ENCODE data around the gene BRPF3. TPM values are rescaled to one million over a fixed set of nuclear protein-coding genes. Genes with fewer than 3 reads are reported as not detected.

Gene BRPF3
- total and polyA plus RNA-seq, 9 of the 15 experiments (the other 6 are each of a cell fraction or from before 2014, with no cell fraction given), result 2.2 to 19.3 (median 8.0) TPM

- no peak for TF ChIP-seq ZBTB40 (IDR thresholded peaks at IDR 0.05)
- TF ChIP-seq ZBTB40 (CRISPR knock-in tag; IDR thresholded peaks at IDR 0.05), result no peak
- TF ChIP-seq THAP7 (CRISPR knock-in tag; IDR thresholded peaks at IDR 0.05), result no peak
- no peak for TF ChIP-seq ESRRB (CRISPR knock-in tag; IDR thresholded peaks at IDR 0.05; ENCODE audit: borderline replicate concordance)
- TF ChIP-seq ZNF384 (IDR thresholded peaks at IDR 0.05; ENCODE audit: low read depth, low read length), result no peak
Measured at GRCh38 chr6:36196113-36196879, at the start of gene BRPF3 (continued).
